ENCODE data around the gene GARIN5A. TPM values are rescaled to one million over a fixed set of nuclear protein-coding genes. Genes with fewer than 3 reads are reported as not detected.

Gene GARIN5A
- total and polyA plus RNA-seq, 12 donors, result 1.2 to 4.3 (median 1.9) TPM

- Histone ChIP-seq H3K27ac (no peak overlapping the region), H3K4me3 (no peak overlapping the region), H3K27me3 (no peaks in the 10 kb centered on the region), H3K4me1 (peaks cover 5 to 30% (median 19%) of the 10 kb centered on the region in 9 donors), H3K9me3 (no peaks in the 10 kb centered on the region), H3K36me3 (peaks cover 0 to 60% (median 19%) of the 10 kb centered on the region in 9 donors)
- 70 to 81% methylated on average over 16 to 19 of the region's 19 CpGs for WGBS, 2 donors
- DNase-seq (no peak), ATAC-seq (no peak)
- TF ChIP-seq, protein P1, sequence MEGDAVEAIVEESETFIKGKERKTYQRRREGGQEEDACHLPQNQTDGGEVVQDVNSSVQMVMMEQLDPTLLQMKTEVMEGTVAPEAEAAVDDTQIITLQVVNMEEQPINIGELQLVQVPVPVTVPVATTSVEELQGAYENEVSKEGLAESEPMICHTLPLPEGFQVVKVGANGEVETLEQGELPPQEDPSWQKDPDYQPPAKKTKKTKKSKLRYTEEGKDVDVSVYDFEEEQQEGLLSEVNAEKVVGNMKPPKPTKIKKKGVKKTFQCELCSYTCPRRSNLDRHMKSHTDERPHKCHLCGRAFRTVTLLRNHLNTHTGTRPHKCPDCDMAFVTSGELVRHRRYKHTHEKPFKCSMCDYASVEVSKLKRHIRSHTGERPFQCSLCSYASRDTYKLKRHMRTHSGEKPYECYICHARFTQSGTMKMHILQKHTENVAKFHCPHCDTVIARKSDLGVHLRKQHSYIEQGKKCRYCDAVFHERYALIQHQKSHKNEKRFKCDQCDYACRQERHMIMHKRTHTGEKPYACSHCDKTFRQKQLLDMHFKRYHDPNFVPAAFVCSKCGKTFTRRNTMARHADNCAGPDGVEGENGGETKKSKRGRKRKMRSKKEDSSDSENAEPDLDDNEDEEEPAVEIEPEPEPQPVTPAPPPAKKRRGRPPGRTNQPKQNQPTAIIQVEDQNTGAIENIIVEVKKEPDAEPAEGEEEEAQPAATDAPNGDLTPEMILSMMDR (IDR thresholded peaks at IDR 0.05), result peak in 7 of 9 donors; percentile 46 to 65 (median 53)
- intact Hi-C loops (cut with DNase I), result loop anchor here in 1 of 10 donors (5.0 kb wide), 2 partner anchors 33 to 107 kb away; partner anchors contain the start of genes ASPDH and JOSD2
These were observed 2.5 kb upstream of the GARIN5A start for GRCh38 chr19:50478901-50479715.

GRCh38 chr19:50477751-50478515 is 1.3 kb upstream of the GARIN5A start:
- no peaks in the 10 kb centered on the region for H3K9me3 ChIP-seq
- TF ChIP-seq, protein P1 (IDR thresholded peaks at IDR 0.05), result no peak
- intact Hi-C loops (cut with DNase I), result loop anchor here in 2 of 10 donors (2.0 to 5.0 kb wide), 3 partner anchors 33 to 106 kb away; partner anchors contain the start of genes JOSD2 (in 2 of the 2) and ASPDH (in 1 of the 2)
- 93% methylated on average over 17 of the region's 17 CpGs for WGBS, 2 donors
- H3K36me3 ChIP-seq, result peaks cover 0 to 49% (median 19%) of the 10 kb centered on the region in 9 donors
- H3K27ac ChIP-seq, result no peak overlapping the region
- H3K4me1 ChIP-seq, result peaks cover 5 to 28% (median 19%) of the 10 kb centered on the region in 9 donors
- no peaks in the 10 kb centered on the region for H3K27me3 ChIP-seq
- peak overlapping the region in 5 of 10 donors; percentile 72 to 100 (median 86) for H3K4me3 ChIP-seq
- ATAC-seq (no peak), DNase-seq (no peak)

DNA sequence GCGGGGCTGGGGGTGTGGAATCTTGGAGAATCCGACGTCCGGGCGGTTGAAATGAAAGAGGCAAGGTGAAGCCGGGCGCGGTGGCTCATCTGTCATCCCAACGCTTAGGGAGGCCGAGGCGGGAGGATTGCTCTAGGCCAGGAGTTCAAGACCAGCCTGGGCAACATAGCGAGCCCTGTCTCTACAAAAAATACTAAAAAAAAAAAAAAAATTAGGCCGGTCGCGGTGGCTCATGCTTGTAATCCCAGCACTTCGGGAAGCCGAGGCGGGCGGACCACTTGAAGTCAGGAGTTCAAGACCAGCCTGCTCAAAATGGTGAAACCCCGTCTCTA is 225 bp upstream of the GARIN5A start:
- 15 to 19% methylated on average over 20 of the region's 20 CpGs for WGBS, 2 donors
- peaks cover 5 to 25% (median 19%) of the 10 kb centered on the region in 9 donors for H3K4me1 ChIP-seq
- H3K27ac ChIP-seq, result peak overlapping the region in 9 of 10 donors; percentile 54 to 89 (median 75)
- TF ChIP-seq, protein P1 (IDR thresholded peaks at IDR 0.05), result no peak
- no peak for ATAC-seq
- H3K36me3 ChIP-seq, result peaks cover 0 to 39% (median 19%) of the 10 kb centered on the region in 9 donors
- H3K27me3 ChIP-seq, result no peaks in the 10 kb centered on the region
- no peaks in the 10 kb centered on the region for H3K9me3 ChIP-seq
- DNase-seq, result no peak
- intact Hi-C loops (cut with DNase I), result loop anchor here in 2 of 10 donors (2.0 to 5.0 kb wide), 3 partner anchors 34 to 105 kb away; partner anchors contain the start of genes JOSD2 (in 2 of the 2) and ASPDH (in 1 of the 2)
- peak overlapping the region; percentile 72 to 100 (median 90) for H3K4me3 ChIP-seq

- WGBS, 2 donors, result 64 to 71% methylated on average over 29 of the region's 29 CpGs
- TF ChIP-seq, protein P1 (IDR thresholded peaks at IDR 0.05), result no peak
- H3K4me3 ChIP-seq, result peak overlapping the region in 8 of 10 donors; percentile 72 to 100 (median 90)
- no peaks in the 10 kb centered on the region for H3K9me3 ChIP-seq
- no peaks in the 10 kb centered on the region for H3K27me3 ChIP-seq
- peaks cover 5 to 25% (median 19%) of the 10 kb centered on the region in 9 donors for H3K4me1 ChIP-seq
- intact Hi-C loops (cut with DNase I), result loop anchor here in 2 of 10 donors (2.0 to 5.0 kb wide), 3 partner anchors 35 to 103 kb away; partner anchors contain the start of genes JOSD2 (in 2 of the 2) and ASPDH (in 1 of the 2)
- ATAC-seq (peak in 1 of 8 donors; percentile 24), DNase-seq (no peak)
- peak overlapping the region in 6 of 10 donors; percentile 54 to 89 (median 75) for H3K27ac ChIP-seq
- peaks cover 0 to 28% (median 10%) of the 10 kb centered on the region in 9 donors for H3K36me3 ChIP-seq
These were observed 868 bp downstream of the GARIN5A start for GRCh38 chr19:50475736-50476223.
